ENCODE data around the gene GTF2B. TPM values are rescaled to one million over a fixed set of nuclear protein-coding genes. Genes with fewer than 3 reads are reported as not detected.

Gene GTF2B
- 16.0 and 22.7 TPM in 2 replicates for total RNA-seq (2011; cell fraction: chromatin; rRNA removed; ENCODE audit: low replicate concordance)
- total RNA-seq (2011; cell fraction: nucleolus; rRNA removed) = 12.8 and 13.5 TPM in 2 replicates
- 19.7 and 20.3 TPM in 2 replicates for total RNA-seq (2011; cell fraction: nucleoplasm; rRNA removed)
- total RNA-seq (2014; rRNA removed) (41.9 and 43.8 TPM in 2 replicates), total RNA-seq (2014; rRNA removed; fragmentation: Illumina TruSeq; extraction: Trizol) (68.6 and 80.2 TPM in 2 replicates), total RNA-seq (2015; rRNA removed; fragmentation: Illumina TruSeq; extraction: Trizol) (62.8 and 66.0 TPM in 2 replicates), total RNA-seq (2021) (34.5 and 35.3 TPM in 2 replicates), polyA plus RNA-seq (2011; rRNA removed) (49.7 and 67.3 TPM in 2 replicates), polyA plus RNA-seq (2014; fragmentation: Illumina TruSeq; extraction: Trizol) (63.5 and 64.5 TPM in 2 replicates), polyA plus RNA-seq (2014; fragmentation: Nextera tagmentation; extraction: Ambion mirVana) (100 to 1,000 TPM in 1 of 2 experiments, 10 to 100 TPM in 1; 94.1 to 113 TPM), polyA plus RNA-seq (2014; rRNA removed) (59.0 and 60.7 TPM in 2 replicates), polyA minus RNA-seq (2011; rRNA and poly(A)+ RNA removed) (60.3 and 65.6 TPM in 2 replicates), Bru-seq, nascent RNA (percentile 84 among the genes with signal in this experiment), BruChase-seq, experiment 1, labeled RNA remaining after a 2-hour chase (percentile 81 among the genes with signal in this experiment), BruChase-seq, experiment 2, labeled RNA remaining after a 6-hour chase (percentile 77 among the genes with signal in this experiment)
- 19.0 and 37.1 TPM in 2 replicates for polyA plus RNA-seq (2011; cell fraction: cytosol; rRNA removed)
- 11.8 and 18.3 TPM in 2 replicates for polyA plus RNA-seq (2011; cell fraction: nucleus; rRNA removed)
- 29.3 and 39.5 TPM in 2 replicates for polyA plus RNA-seq (2012)
- 14.8 and 18.2 TPM in 2 replicates for polyA minus RNA-seq (2011; cell fraction: cytosol; rRNA and poly(A)+ RNA removed)
- polyA minus RNA-seq (2011; cell fraction: nucleus; rRNA and poly(A)+ RNA removed) = 8.3 and 14.3 TPM in 2 replicates
- long read RNA-seq, experiment 1, transcript GTF2B-201 (7 exons, 1,351 nt) = major isoform, 89 of 239 reads
- long read RNA-seq, experiment 1, partial matches to known transcripts = 6 of 239 reads
- long read RNA-seq, experiment 1, other reads (novel, unspliced or antisense) = 144 of 239 reads
- long read RNA-seq, experiment 2, transcript GTF2B-201 (7 exons, 1,351 nt) = major isoform, 21 of 28 reads
- long read RNA-seq, experiment 2, partial matches to known transcripts = 3 of 28 reads
- long read RNA-seq, experiment 2, other reads (novel, unspliced or antisense) = 4 of 28 reads
- long read RNA-seq, experiment 3, transcript GTF2B-201 (7 exons, 1,351 nt) = major isoform, 51 of 57 reads
- long read RNA-seq, experiment 3, partial matches to known transcripts = 2 of 57 reads
- long read RNA-seq, experiment 3, other reads (novel, unspliced or antisense) = 4 of 57 reads

GRCh38 chr1:88891318-88891950, at the start of gene GTF2B:
Gene GTF2B (minus strand): TSS chr1:88891567. CDS start chr1:88891499, 68 bp downstream.
- H3K79me2 ChIP-seq (ENCODE audit: control insufficient read depth, insufficient read depth, low read length) = peaks cover 42% of the 10 kb centered on the region
- H3K27ac ChIP-seq (ENCODE audit: extremely low read depth, low read depth, low read length) = peak within 1 kb of the TSS; percentile 94
- peaks cover 0 to 14% of the 10 kb centered on the region in 2 experiments; a peak in 3 of 5 replicates for H3K4me1 ChIP-seq (replicated peaks in 1 of 2; ENCODE audit: control insufficient read depth in 2 of 2, insufficient read depth in 2 of 2, low read length in 2 of 2)
- no peaks in the 10 kb centered on the region for H4K20me1 ChIP-seq (replicated peaks; ENCODE audit: control insufficient read depth, insufficient read depth, low read length)
- intact Hi-C loops (cut with micrococcal nuclease) = no loop called here
- H3K9ac ChIP-seq (ENCODE audit: insufficient read depth in 1 of 2, low read depth in 2 of 2, low read length in 2 of 2) = peak within 1 kb of the TSS; percentile 95 to 96
- WGBS (ENCODE audit: insufficient coverage, low coverage, missing lambda C conversion rate) = 0% methylated on average over 36 of the region's 47 CpGs
- peaks cover 26% of the 10 kb centered on the region; the same call in 2 of the 3 replicates for H3K36me3 ChIP-seq (ENCODE audit: control insufficient read depth, insufficient read depth, low read length)
- H2AFZ ChIP-seq (ENCODE audit: low read depth, low read length) = peak within 1 kb of the TSS; percentile 97
- ATAC-seq (peak; percentile 87), DNase-seq (ENCODE audit: extremely low read depth in 1 of 4, low spot score in 3 of 4) (peak; percentile 70 to 95 (median 76)), FAIRE-seq (peak; percentile 97)
- BruUV-seq (replicated peaks) = TSS peak; percentile 29
- H3K4me3 ChIP-seq = peak within 1 kb of the TSS; percentile 92
- ChIA-PET CTCF (ENCODE audit: low intra/inter-chr PET ratio) (no interaction called here), POLR2A (interaction anchor here (0.6 to 2.8 kb wide), 16 partner anchors 8 to 1269 kb away, joined by 3 to 10 read pairs (median 4); no protein-coding TSS in a partner anchor)
- H3K4me2 ChIP-seq (ENCODE audit: insufficient read depth, low read length) = peak within 1 kb of the TSS; percentile 83
- no peaks in the 10 kb centered on the region for H3K27me3 ChIP-seq (ENCODE audit: control insufficient read depth in 2 of 2, insufficient read depth in 2 of 2, low read length in 2 of 2)
- in situ Hi-C loops (cut with MboI) = no loop called here
- H3K9me3 ChIP-seq (replicated peaks; ENCODE audit: control insufficient read depth, insufficient read depth, low read depth, low read length) = no peaks in the 10 kb centered on the region; the same call in 1 of the 2 replicates
- H3K9me1 ChIP-seq (ENCODE audit: control insufficient read depth, insufficient read depth, low read length) = no peaks in the 10 kb centered on the region
- TF ChIP-seq SIX5 (IDR thresholded peaks at IDR 0.05; ENCODE audit: borderline replicate concordance in 1 of 2, insufficient read depth in 1 of 2, low read depth in 1 of 2, low read length in 2 of 2) (0 out of 4 replicates have a peak, but pooled peaks of 1 of the 2 experiments have one; percentile 10), U2AF1 (optimal IDR thresholded peaks at IDR 0.05; ENCODE audit: low read depth, low read length) (peak; percentile 24), FOXJ3 (CRISPR knock-in tag; IDR thresholded peaks at IDR 0.05) (no peak), TARDBP (IDR thresholded peaks at IDR 0.05) (0 out of 2 replicates have a peak, but pooled peaks have one; percentile 54), CHD2 (IDR thresholded peaks at IDR 0.05; ENCODE audit: low read depth, low read length) (peak; percentile 46; the same call in 1 of the 2 replicates), ZNF253 (CRISPR knock-in tag; conservative IDR thresholded peaks at IDR 0.05) (no peak), USF2 (CRISPR knock-in tag; IDR thresholded peaks at IDR 0.05) (peak; percentile 77), KDM2B (CRISPR knock-in tag; IDR thresholded peaks at IDR 0.05) (no peak), POLR2A (conservative IDR thresholded peaks at IDR 0.05) (peak; percentile 99), ATF1 (CRISPR knock-in tag; IDR thresholded peaks at IDR 0.05) (peak; percentile 64), ATF1 (tag; IDR thresholded peaks at IDR 0.05) (peak; percentile 98), CSDE1 (IDR thresholded peaks at IDR 0.05) (peak in 1 of 2 experiments; percentile 72; a peak in 2 of 4 replicates), CREM (IDR thresholded peaks at IDR 0.05; ENCODE audit: low read depth) (peak; percentile 99), ZNF639 (CRISPR knock-in tag; conservative IDR thresholded peaks at IDR 0.05 in 1 of 2, IDR thresholded peaks at IDR 0.05 in 1 of 2) (peak in 1 of 2 experiments; percentile 71; a peak in 1 of 4 replicates), ZC3H11A (IDR thresholded peaks at IDR 0.05; ENCODE audit: low read depth, low read length) (no peak), GABPB1 (CRISPR knock-in tag; IDR thresholded peaks at IDR 0.05) (peak; percentile 64; the same call in 1 of the 2 replicates)

Measured in K562 (cell line).